GM18520 (cell line): ENCODE data around the gene FAM83G.
"Not testable (repeated sequence)": the region's sequence is repeated elsewhere in the genome, so short reads cannot be mapped to it uniquely, and the experiment has no call there.

ENCODE experiments used
- ATAC-seq: cut with Tn5 transposase; IDR thresholded peaks from one replicate; pipeline ENCODE4 v1.9.1; 2021; ENCODE audit not compliant: unreplicated experiment

The FAM83G gene

GRCh38 chr17:19024101-19025078, 19.8 kb upstream of the FAM83G start:
- ATAC-seq = no peak

GRCh38 chr17:19023209-19023999, 18.8 kb upstream of the FAM83G start:
- no peak for ATAC-seq

GRCh38 chr17:19022747-19023146, 18.2 kb upstream of the FAM83G start:
- no peak for ATAC-seq

DNA sequence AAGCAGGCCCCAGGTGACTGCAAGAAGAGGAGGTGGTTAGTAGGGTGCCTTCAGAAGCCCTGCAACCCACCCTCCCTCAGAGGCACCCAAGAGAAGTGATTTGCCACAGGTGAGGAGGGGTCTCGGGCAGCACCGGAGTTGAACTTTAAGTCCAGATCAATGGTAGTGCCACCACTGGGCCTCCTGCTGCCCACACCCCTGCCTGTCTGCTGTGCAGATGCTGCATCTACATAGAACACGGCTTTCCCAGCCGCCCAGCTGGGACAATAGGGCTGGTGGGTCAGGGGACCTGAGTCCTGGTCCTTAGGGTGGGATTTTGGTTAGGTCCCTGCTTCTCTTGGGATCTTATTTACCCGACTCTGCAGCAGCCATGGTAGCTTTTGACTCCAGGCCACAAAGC, 17.6 kb upstream of the FAM83G start:
- ATAC-seq = no peak

DNA sequence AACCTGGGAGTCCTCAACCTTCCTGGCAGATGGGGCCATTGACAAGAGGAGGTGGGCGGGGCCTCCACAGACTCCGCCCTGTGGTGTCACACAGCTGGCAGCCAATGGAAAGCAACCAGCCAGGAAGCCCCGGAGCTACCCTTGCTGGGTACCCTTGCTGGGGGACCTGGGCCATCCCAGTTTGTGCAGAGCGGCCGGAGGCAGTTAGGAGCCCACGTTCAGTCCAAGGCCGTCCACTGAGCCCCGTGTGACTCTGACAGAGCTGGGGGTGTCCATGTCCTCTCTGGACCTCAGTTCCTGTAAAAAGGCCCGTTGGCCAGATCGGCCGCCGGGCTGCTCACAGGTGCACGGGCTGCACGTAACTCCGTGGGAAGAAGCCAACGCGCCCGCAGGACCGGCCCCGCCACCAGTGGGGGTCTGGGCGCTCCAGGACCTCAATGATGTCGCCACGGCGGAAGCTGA, 17.1 kb upstream of the FAM83G start:
- no peak for ATAC-seq

GRCh38 chr17:19021011-19021621, 16.6 kb upstream of the FAM83G start:
- not testable (repeated sequence) for ATAC-seq

DNA sequence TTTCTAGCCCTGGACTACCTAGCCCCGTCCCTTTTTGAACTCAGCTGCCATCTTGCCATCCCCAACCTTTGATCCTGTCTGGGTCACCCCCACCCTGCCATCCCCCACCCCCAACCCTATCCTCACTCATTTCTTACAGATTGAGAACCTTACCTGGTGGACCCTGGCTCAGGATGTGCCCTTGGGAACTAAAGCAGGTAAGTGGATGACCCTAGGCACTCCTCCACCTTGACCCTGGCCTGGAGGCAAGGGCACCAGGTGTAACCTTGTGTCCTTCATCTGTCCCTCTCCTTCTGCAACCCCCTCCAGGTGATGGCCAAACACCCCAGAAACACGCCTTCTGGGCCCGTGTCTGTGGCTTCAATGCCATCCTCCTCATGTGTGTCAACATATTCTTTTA, 15.5 kb upstream of the FAM83G start:
- no peak for ATAC-seq

GRCh38 chr17:19019041-19019941, 14.7 kb upstream of the FAM83G start:
- ATAC-seq = no peak

GRCh38 chr17:19018600-19018950, 14.0 kb upstream of the FAM83G start:
- ATAC-seq = no peak

- no peak for ATAC-seq
These were observed 13.4 kb upstream of the FAM83G start for GRCh38 chr17:19017804-19018599.

DNA sequence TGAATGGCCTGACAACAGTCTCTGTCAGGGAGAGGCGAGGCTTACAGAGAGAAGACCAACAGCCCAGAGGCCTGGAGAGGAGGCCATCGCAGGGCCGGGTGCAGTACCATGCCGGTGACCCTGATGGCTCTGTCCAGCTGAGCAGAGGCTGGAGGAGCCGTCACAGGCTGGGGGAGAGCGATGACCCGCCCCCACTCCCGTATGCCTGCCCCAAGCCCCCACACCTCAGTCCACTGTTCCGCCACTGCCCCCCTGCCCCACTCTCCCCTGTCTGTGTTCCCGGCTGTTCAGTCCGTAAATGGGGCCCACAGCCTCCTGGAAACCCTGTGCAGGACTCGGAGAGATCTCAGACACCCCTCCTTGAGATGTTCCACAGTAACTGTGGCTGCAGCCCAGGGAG, 12.8 kb upstream of the FAM83G start:
- no peak for ATAC-seq

DNA sequence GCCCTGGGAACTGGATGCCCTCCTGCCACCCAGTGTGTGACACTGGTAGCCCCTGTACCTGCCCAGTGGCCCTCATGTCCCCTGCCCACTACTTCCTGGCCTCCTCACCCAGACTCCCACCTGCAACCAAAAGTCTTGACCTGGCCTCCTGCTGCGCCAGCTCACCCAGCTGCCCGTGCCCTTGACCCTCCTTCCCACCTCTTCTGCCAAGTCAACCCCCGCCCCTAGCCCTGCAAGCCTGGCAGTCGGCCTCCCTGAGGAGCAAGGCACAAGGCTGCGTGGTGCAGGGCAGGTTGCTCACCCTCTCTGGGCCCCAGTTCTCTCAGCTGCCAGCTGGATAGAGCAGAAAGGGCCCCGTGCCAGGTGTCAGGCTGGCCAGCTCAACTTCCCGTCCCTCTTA, 12.3 kb upstream of the FAM83G start:
- no peak for ATAC-seq

DNA sequence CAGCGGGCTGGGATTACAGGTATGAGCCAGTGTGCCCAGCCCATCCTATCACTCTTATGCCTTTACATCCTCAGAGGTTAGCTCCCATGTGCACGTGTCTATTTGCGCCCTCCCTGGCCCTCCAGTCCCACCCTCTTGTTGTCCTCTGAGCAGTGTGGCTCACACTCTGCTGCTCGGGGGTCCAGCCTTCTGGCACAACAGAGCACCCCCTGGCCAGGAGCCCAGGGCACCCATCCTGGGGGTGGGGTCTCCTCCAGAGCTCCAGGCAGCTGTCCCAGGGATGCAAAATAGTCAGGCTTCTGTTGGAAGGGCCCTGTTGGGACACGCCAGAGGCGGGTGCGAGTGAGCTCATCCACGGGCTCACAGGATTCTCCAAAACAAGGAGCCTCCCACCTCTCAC, 11.7 kb upstream of the FAM83G start:
- ATAC-seq = no peak

DNA sequence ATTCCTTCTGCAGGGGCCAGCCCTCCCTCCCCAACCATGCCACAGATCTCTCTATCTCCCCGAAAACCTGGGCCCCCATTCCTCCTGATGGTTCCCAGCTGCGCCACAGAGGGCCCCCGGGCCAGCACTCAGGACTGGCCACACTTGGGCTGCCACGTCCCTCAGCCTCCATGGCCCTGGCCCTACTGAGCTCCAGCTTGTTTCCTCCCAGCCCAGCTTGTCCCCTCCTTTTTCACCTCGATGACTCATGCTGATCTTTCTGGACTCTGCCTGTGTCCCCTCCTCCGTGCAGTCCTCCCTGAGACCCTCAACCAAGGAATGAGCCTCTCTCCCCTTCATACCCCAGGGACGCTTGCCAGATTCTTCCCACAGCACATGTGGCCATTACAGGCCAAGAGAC, 10.9 kb upstream of the FAM83G start:
- ATAC-seq = no peak

GRCh38 chr17:19014628-19015215, 10.2 kb upstream of the FAM83G start:
- no peak for ATAC-seq

GRCh38 chr17:19013806-19014627, 9.5 kb upstream of the FAM83G start:
- ATAC-seq = no peak

- ATAC-seq = no peak
These were observed 8.7 kb upstream of the FAM83G start for GRCh38 chr17:19013226-19013625.
